ENCODE results near the gene RBMS1. TPM values are rescaled to one million over a fixed set of nuclear protein-coding genes. Genes with fewer than 3 reads are reported as not detected.

The RBMS1 gene
- total RNA-seq, 1 donor from 2014 or later: 148 TPM

GRCh38 chr2:160459538-160460332, 33.9 kb downstream of the RBMS1 start:
- no peaks in the 10 kb centered on the region for H3K27me3 ChIP-seq (ENCODE audit: insufficient read depth, low read length)
- H3K27ac ChIP-seq (ENCODE audit: low read depth, low read length): no peak overlapping the region
- no peaks in the 10 kb centered on the region for H3K9me3 ChIP-seq (ENCODE audit: insufficient read depth, low read depth, low read length)
- Mint-ChIP-seq H3K9me3 (ENCODE audit: unreplicated experiment) (no peaks in the 10 kb centered on the region), H3K36me3 (ENCODE audit: low read depth, unreplicated experiment) (peaks cover 2% of the 10 kb centered on the region), H3K27me3 (ENCODE audit: low read depth, unreplicated experiment) (no peaks in the 10 kb centered on the region), H3K4me3 (ENCODE audit: unreplicated experiment) (no peak overlapping the region), H3K27ac (ENCODE audit: unreplicated experiment) (no peak overlapping the region), H3K4me1 (ENCODE audit: low read depth, unreplicated experiment) (peaks cover 13% of the 10 kb centered on the region)
- H3K4me3 ChIP-seq (ENCODE audit: insufficient read depth, low read depth, low read length): no peak overlapping the region
- no peak overlapping the region for H3K4me2 ChIP-seq (ENCODE audit: low read length)
- DNase-seq (ENCODE audit: low read depth) (no peak), FAIRE-seq (no peak)
- H3K36me3 ChIP-seq (ENCODE audit: insufficient read depth, low read length): no peaks in the 10 kb centered on the region
- peaks cover 74% of the 10 kb centered on the region for H3K79me2 ChIP-seq (ENCODE audit: insufficient read depth, low read length)
- peaks cover 89% of the 10 kb centered on the region for H4K20me1 ChIP-seq (ENCODE audit: insufficient read depth, low read length)
- H3K4me1 ChIP-seq (ENCODE audit: insufficient read depth, low read length): no peaks in the 10 kb centered on the region
- TF ChIP-seq CTCF (IDR thresholded peaks at IDR 0.05; ENCODE audit: insufficient read depth, low read depth, low read length) (no peak), EZH2 (IDR thresholded peaks at IDR 0.05; ENCODE audit: insufficient read depth, low read length) (no peak)
- no peak overlapping the region for H3K9ac ChIP-seq (ENCODE audit: low read length)
- no peak overlapping the region for H2AFZ ChIP-seq (ENCODE audit: low read depth, low read length)

- H2AFZ ChIP-seq (ENCODE audit: low read depth, low read length): no peak overlapping the region
- H3K27ac ChIP-seq (ENCODE audit: low read depth, low read length): no peak overlapping the region
- no peaks in the 10 kb centered on the region for H3K4me1 ChIP-seq (ENCODE audit: insufficient read depth, low read length)
- H3K79me2 ChIP-seq (ENCODE audit: insufficient read depth, low read length): peaks cover 74% of the 10 kb centered on the region
- no peaks in the 10 kb centered on the region for H3K9me3 ChIP-seq (ENCODE audit: insufficient read depth, low read depth, low read length)
- no peak for TF ChIP-seq CTCF (IDR thresholded peaks at IDR 0.05; ENCODE audit: insufficient read depth, low read depth, low read length)
- TF ChIP-seq EZH2 (IDR thresholded peaks at IDR 0.05; ENCODE audit: insufficient read depth, low read length): no peak
- H4K20me1 ChIP-seq (ENCODE audit: insufficient read depth, low read length): peaks cover 88% of the 10 kb centered on the region
- H3K36me3 ChIP-seq (ENCODE audit: insufficient read depth, low read length): no peaks in the 10 kb centered on the region
- H3K4me3 Mint-ChIP-seq (ENCODE audit: unreplicated experiment): no peak overlapping the region
- H3K9me3 Mint-ChIP-seq (ENCODE audit: unreplicated experiment): no peaks in the 10 kb centered on the region
- no peak overlapping the region for H3K27ac Mint-ChIP-seq (ENCODE audit: unreplicated experiment)
- H3K9ac ChIP-seq (ENCODE audit: low read length): no peak overlapping the region
- peaks cover 2% of the 10 kb centered on the region for H3K36me3 Mint-ChIP-seq (ENCODE audit: low read depth, unreplicated experiment)
- FAIRE-seq (no peak), DNase-seq (ENCODE audit: low read depth) (no peak)
- peaks cover 11% of the 10 kb centered on the region for H3K4me1 Mint-ChIP-seq (ENCODE audit: low read depth, unreplicated experiment)
- no peaks in the 10 kb centered on the region for H3K27me3 ChIP-seq (ENCODE audit: insufficient read depth, low read length)
- no peak overlapping the region for H3K4me2 ChIP-seq (ENCODE audit: low read length)
- H3K4me3 ChIP-seq (ENCODE audit: insufficient read depth, low read depth, low read length): no peak overlapping the region
- H3K27me3 Mint-ChIP-seq (ENCODE audit: low read depth, unreplicated experiment): no peaks in the 10 kb centered on the region
Measured at GRCh38 chr2:160458718-160459453, 34.7 kb downstream of the RBMS1 start.
